HEK293 (cell line): ENCODE measurements around the gene CDX1.

Experiments
- AEBP2 ChIP-seq: fragments of 450-650 bp; formaldehyde crosslinking; IDR thresholded peaks from 2 replicates; pipeline ENCODE4 v1.5.1; 2016; ENCODE audit warnings: missing biosample characterization, missing genetic modification characterization, borderline replicate concordance
- ATF2 ChIP-seq: fragments of 450-650 bp; formaldehyde crosslinking; IDR thresholded peaks from 2 replicates; pipeline ENCODE4 v1.5.1; 2016; ENCODE audit warnings: missing biosample characterization, missing genetic modification characterization, low read depth
- CTCF ChIP-seq: fragments of 450-650 bp; formaldehyde crosslinking; IDR thresholded peaks from 2 replicates; pipeline ENCODE4 v1.5.1; 2016; ENCODE audit warnings: missing biosample characterization, missing genetic modification characterization
- HOXA7 ChIP-seq: sonication (generic); formaldehyde crosslinking; IDR thresholded peaks from 2 replicates; pipeline ENCODE4 v1.8.1; 2022; ENCODE audit warnings: missing genetic modification reagents, borderline replicate concordance
- HOXC10 ChIP-seq: sonication (generic); formaldehyde crosslinking; IDR thresholded peaks from 2 replicates; pipeline ENCODE4 v1.8.1; 2023; ENCODE audit warnings: mild to moderate bottlenecking, missing genetic modification reagents
- KLF1 ChIP-seq: fragments of 450-650 bp; formaldehyde crosslinking; IDR thresholded peaks from 2 replicates; pipeline ENCODE4 v1.5.1; 2016; ENCODE audit warnings: missing biosample characterization, missing genetic modification characterization
- SP2 ChIP-seq: fragments of 450-650 bp; formaldehyde crosslinking; IDR thresholded peaks from 2 replicates; pipeline ENCODE4 v1.5.1; 2016; ENCODE audit warnings: missing biosample characterization, missing genetic modification characterization
- TSHZ1 ChIP-seq: fragments of 450-650 bp; formaldehyde crosslinking; IDR thresholded peaks from 2 replicates; pipeline ENCODE4 v1.5.1; 2016; ENCODE audit warnings: missing biosample characterization, missing genetic modification characterization, borderline replicate concordance
- YY1 ChIP-seq: fragments of 450-650 bp; formaldehyde crosslinking; IDR thresholded peaks from 2 replicates; pipeline ENCODE4 v1.5.1; 2018; ENCODE audit warnings: missing biosample characterization, missing genetic modification characterization
- ZNF114 ChIP-seq: fragments of 450-650 bp; formaldehyde crosslinking; IDR thresholded peaks from 2 replicates; pipeline ENCODE4 v1.5.0; 2017; ENCODE audit warnings: missing biosample characterization, missing genetic modification characterization
- ZNF529 ChIP-seq: fragments of 450-650 bp; formaldehyde crosslinking; IDR thresholded peaks from 2 replicates; pipeline ENCODE4 v1.5.1; 2017; ENCODE audit warnings: missing genetic modification characterization, missing biosample characterization; ENCODE audit not compliant: insufficient replicate concordance
- ZNF747 ChIP-seq: fragments of 450-650 bp; formaldehyde crosslinking; IDR thresholded peaks from 2 replicates; pipeline ENCODE4 v1.5.1; 2016; ENCODE audit warnings: missing biosample characterization, missing genetic modification characterization
- ZNF785 ChIP-seq: fragments of 450-650 bp; formaldehyde crosslinking; IDR thresholded peaks from 2 replicates; pipeline ENCODE4 v1.5.1; 2016; ENCODE audit warnings: missing biosample characterization, missing genetic modification characterization

GRCh38 chr5:150144246-150144801 lies 22.3 kb upstream of the CDX1 start:
- TF ChIP-seq AEBP2 (tag by site-specific recombination) (no peak), CTCF (tag by site-specific recombination) (no peak), ZNF747 (tag by site-specific recombination) (no peak), ATF2 (no peak), HOXC10 (CRISPR knock-in tag) (no peak), YY1 (no peak), ZNF785 (tag by site-specific recombination) (no peak), SP2 (tag by site-specific recombination) (no peak), KLF1 (tag by site-specific recombination) (no peak), ZNF529 (tag by site-specific recombination) (no peak), HOXA7 (no peak), ZNF114 (no peak), TSHZ1 (no peak)
